Sigmoid colon (tissue), 7 donors: ENCODE results near the gene VAT1L. TPM values are rescaled to one million over a fixed set of nuclear protein-coding genes. Genes with fewer than 3 reads are reported as not detected.

Source experiments
- DNase-seq: peaks from one replicate; pipeline ENCODE4 v3.0.0-alpha.2; 2019
- H3K27ac ChIP-seq, 4 donors: fragments of 200-600 bp; sonication (generic); one replicate each; pipeline ENCODE4 v1.5.1; 2016 to 2019; ENCODE audit warnings: mild to moderate bottlenecking in 1 of 4
- H3K27me3 ChIP-seq, 3 donors: fragments of 200-600 bp; sonication (generic); one replicate each; pipeline ENCODE4 v1.5.1; 2019; ENCODE audit warnings: mild to moderate bottlenecking in 1 of 3
- H3K36me3 ChIP-seq, 4 donors: fragments of 200-600 bp; sonication (generic); one replicate each; pipeline ENCODE4 v1.5.1; 2016 to 2019
- H3K4me1 ChIP-seq, 4 donors: fragments of 200-600 bp; sonication (generic); one replicate each; pipeline ENCODE4 v1.5.1; 2017 to 2019
- H3K4me3 ChIP-seq, 4 donors: fragments of 200-600 bp; sonication (generic); one replicate each; pipeline ENCODE4 v1.5.1; 2017 to 2019; ENCODE audit warnings: mild to moderate bottlenecking in 2 of 4, moderate library complexity in 1 of 4
- H3K9me3 ChIP-seq, 4 donors: fragments of 200-600 bp in 3 of 4; sonication (generic) in 3 of 4; one replicate each; pipeline versions ENCODE4 v1.5.1 to v1.6.1; 2013 to 2019
- EP300 ChIP-seq, 4 donors: sonication (generic); formaldehyde crosslinking; IDR thresholded peaks; one replicate each; pipeline ENCODE4 v1.6.1; 2017; ENCODE audit warnings: antibody characterized with exemption in 4 of 4
- POLR2A ChIP-seq, 2 donors: fragments of 450-650 bp; IDR thresholded peaks; one replicate each; pipeline ENCODE4 v1.6.1; 2016; ENCODE audit warnings: antibody characterized with exemption in 2 of 2, mild to moderate bottlenecking in 2 of 2, moderate library complexity in 2 of 2
- POLR2AphosphoS5 ChIP-seq, 4 donors: sonication (generic); formaldehyde crosslinking; IDR thresholded peaks; one replicate each; pipeline ENCODE4 v1.6.1; 2017; ENCODE audit warnings: antibody characterized with exemption in 4 of 4
- WGBS, 2 donors: extraction: QIAGEN DNeasy Blood & Tissue Kit; methylation state at CpG; one replicate each; pipeline ENCODE4 v1.1.7; 2013; 5-methylcytosine and 5-hydroxymethylcytosine counted together
- intact Hi-C: fragments of 100-400 bp; cut with DNase I; formaldehyde crosslinking; loops from one replicate; pipeline ENCODE4 v1.15.1; 2023
- polyA plus RNA-seq, 3 donors: library from polyadenylated mRNA; stranded (reverse); fragments of 200-250 nt; gene quantifications; one replicate each; pipeline ENCODE4 v1.2.3, GENCODE V29; 2013
- total RNA-seq, 4 donors: library from RNA; depleted of rRNA; stranded (reverse); fragments of >200 nt; gene quantifications; one replicate each; pipeline ENCODE4 v1.1.0, GENCODE V29; 2016
- TF ChIP-seq, protein P1 (sequence below), 4 experiments: fragments of 450-650 bp in 3 of 4; fragments of 200-600 bp in 1 of 4; IDR thresholded peaks; one replicate each; pipeline ENCODE4 v1.5.1; 2016 to 2019; ENCODE audit warnings: antibody characterized with exemption in 4 of 4, mild to moderate bottlenecking in 3 of 4, moderate library complexity in 2 of 4
- donor health status: healthy with polysubstance abuse.
- donor health status: Bipolar disorder and iron deficiency.
- donor health status: healthy.

VAT1L gene
- total and polyA plus RNA-seq, 7 donors, result 0.60 to 6.4 (median 4.5) TPM

DNA sequence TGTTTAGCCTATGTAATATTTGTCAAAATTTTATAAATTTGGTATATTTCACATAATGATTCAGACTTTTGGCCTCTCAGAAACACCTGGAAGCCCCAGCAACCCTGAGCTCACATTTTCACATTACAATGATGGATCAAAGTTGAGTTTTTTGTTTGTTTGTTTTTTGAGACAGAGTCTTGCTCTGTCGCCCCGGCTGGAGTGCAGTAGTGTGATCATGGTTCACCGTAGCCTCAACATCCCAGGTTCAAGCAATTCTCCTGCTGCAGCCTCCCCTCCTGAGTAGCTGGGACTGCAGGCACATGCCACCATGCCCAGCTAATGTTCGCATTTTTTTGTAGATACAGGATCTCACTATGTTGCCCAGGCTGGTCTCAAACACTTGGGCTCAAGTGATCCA lies 10.6 kb upstream of the VAT1L start:
- no peak overlapping the region for H3K27ac ChIP-seq
- intact Hi-C loops, result no loop called here
- no peaks in the 10 kb centered on the region for H3K9me3 ChIP-seq
- H3K27me3 ChIP-seq, result no peaks in the 10 kb centered on the region
- no peak overlapping the region for H3K4me3 ChIP-seq
- H3K36me3 ChIP-seq, result no peaks in the 10 kb centered on the region
- peaks cover 0 to 6% (median 0%) of the 10 kb centered on the region in 4 donors for H3K4me1 ChIP-seq
- 94 to 95% methylated on average over 4 of the region's 4 CpGs for WGBS, 2 donors
- no peak for DNase-seq
- TF ChIP-seq, protein P1, sequence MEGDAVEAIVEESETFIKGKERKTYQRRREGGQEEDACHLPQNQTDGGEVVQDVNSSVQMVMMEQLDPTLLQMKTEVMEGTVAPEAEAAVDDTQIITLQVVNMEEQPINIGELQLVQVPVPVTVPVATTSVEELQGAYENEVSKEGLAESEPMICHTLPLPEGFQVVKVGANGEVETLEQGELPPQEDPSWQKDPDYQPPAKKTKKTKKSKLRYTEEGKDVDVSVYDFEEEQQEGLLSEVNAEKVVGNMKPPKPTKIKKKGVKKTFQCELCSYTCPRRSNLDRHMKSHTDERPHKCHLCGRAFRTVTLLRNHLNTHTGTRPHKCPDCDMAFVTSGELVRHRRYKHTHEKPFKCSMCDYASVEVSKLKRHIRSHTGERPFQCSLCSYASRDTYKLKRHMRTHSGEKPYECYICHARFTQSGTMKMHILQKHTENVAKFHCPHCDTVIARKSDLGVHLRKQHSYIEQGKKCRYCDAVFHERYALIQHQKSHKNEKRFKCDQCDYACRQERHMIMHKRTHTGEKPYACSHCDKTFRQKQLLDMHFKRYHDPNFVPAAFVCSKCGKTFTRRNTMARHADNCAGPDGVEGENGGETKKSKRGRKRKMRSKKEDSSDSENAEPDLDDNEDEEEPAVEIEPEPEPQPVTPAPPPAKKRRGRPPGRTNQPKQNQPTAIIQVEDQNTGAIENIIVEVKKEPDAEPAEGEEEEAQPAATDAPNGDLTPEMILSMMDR (IDR thresholded peaks at IDR 0.05), result no peak
- TF ChIP-seq POLR2A (IDR thresholded peaks at IDR 0.05) (no peak), POLR2AphosphoS5 (IDR thresholded peaks at IDR 0.05) (no peak), EP300 (IDR thresholded peaks at IDR 0.05) (no peak)

DNA sequence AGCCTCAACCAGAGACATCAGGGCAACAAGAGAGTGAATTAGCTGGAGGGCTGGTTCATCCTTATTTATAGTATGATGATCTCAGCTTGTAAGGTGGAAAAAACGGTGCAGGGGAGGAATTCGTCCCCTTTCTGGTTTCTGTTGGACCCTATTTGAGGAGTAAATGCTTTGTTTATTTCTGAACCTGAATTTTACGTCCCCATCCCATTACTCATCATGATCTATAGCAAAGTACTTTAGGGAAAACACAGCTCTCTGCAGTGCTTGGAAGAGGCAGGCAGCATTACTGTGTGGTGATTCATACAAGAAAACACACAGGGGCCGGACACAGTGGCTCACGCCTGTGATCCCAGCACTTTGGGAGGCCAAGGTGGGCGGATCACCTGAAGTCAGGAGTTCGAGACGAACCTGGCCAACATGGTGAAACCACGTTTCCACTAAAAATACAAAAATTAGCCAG lies 8.0 kb upstream of the VAT1L start:
- Histone ChIP-seq H3K27ac (no peak overlapping the region), H3K4me3 (no peak overlapping the region), H3K36me3 (no peaks in the 10 kb centered on the region), H3K9me3 (no peaks in the 10 kb centered on the region), H3K27me3 (no peaks in the 10 kb centered on the region), H3K4me1 (peaks cover 0 to 6% (median 0%) of the 10 kb centered on the region in 4 donors)
- WGBS, 2 donors, result 63 to 69% methylated on average over 9 of the region's 9 CpGs
- intact Hi-C loops, result no loop called here
- DNase-seq, result no peak
- TF ChIP-seq POLR2A (IDR thresholded peaks at IDR 0.05) (no peak), EP300 (IDR thresholded peaks at IDR 0.05) (no peak), POLR2AphosphoS5 (IDR thresholded peaks at IDR 0.05) (no peak)
- TF ChIP-seq, protein P1 (IDR thresholded peaks at IDR 0.05), result no peak

GRCh38 chr16:77781091-77781490 lies 7.3 kb upstream of the VAT1L start:
- Histone ChIP-seq H3K4me3 (no peak overlapping the region), H3K27me3 (peaks cover 0 to 1% (median 0%) of the 10 kb centered on the region in 3 donors), H3K9me3 (no peaks in the 10 kb centered on the region), H3K4me1 (peaks cover 0 to 6% (median 0%) of the 10 kb centered on the region in 4 donors), H3K36me3 (no peaks in the 10 kb centered on the region), H3K27ac (no peak overlapping the region)
- TF ChIP-seq, protein P1 (IDR thresholded peaks at IDR 0.05), result no peak
- no peak for TF ChIP-seq POLR2A (IDR thresholded peaks at IDR 0.05)
- no peak for TF ChIP-seq EP300 (IDR thresholded peaks at IDR 0.05)
- no peak for TF ChIP-seq POLR2AphosphoS5 (IDR thresholded peaks at IDR 0.05)
- intact Hi-C loops, result no loop called here
- no peak for DNase-seq

- Histone ChIP-seq H3K4me1 (peaks cover 0 to 6% (median 0%) of the 10 kb centered on the region in 4 donors), H3K36me3 (no peaks in the 10 kb centered on the region), H3K27me3 (peaks cover 0 to 17% (median 2%) of the 10 kb centered on the region in 3 donors), H3K27ac (no peak overlapping the region), H3K9me3 (no peaks in the 10 kb centered on the region), H3K4me3 (no peak overlapping the region)
- WGBS, 2 donors, result 20 to 37% methylated on average over 2 of the region's 2 CpGs
- TF ChIP-seq, protein P1 (IDR thresholded peaks at IDR 0.05), result no peak
- TF ChIP-seq POLR2AphosphoS5 (IDR thresholded peaks at IDR 0.05), result no peak
- no peak for TF ChIP-seq POLR2A (IDR thresholded peaks at IDR 0.05)
- no peak for TF ChIP-seq EP300 (IDR thresholded peaks at IDR 0.05)
- intact Hi-C loops, result no loop called here
- no peak for DNase-seq
Measured at GRCh38 chr16:77782694-77783093, 5.7 kb upstream of the VAT1L start.
